Ovary (tissue), 9 donors: ENCODE results near the gene GAS1. TPM values are rescaled to one million over a fixed set of nuclear protein-coding genes. Genes with fewer than 3 reads are reported as not detected.
A peak's percentile ranks its signal among the peaks of the same experiment; 100 is the strongest.

Source experiments
- DNase-seq, 5 donors: peaks; one replicate each; pipeline ENCODE4 v3.0.0-alpha.2; 2019 to 2020
- H3K27ac ChIP-seq, 2 donors: fragments of 200-600 bp; one replicate each; pipeline versions ENCODE4 v1.5.1 to v1.8.0; 2019 to 2022
- H3K27me3 ChIP-seq: fragments of 200-600 bp; one replicate; pipeline ENCODE4 v1.8.0; 2022
- H3K36me3 ChIP-seq: fragments of 200-600 bp; sonication (generic); one replicate; pipeline ENCODE4 v1.5.1; 2019
- H3K4me1 ChIP-seq: one replicate; pipeline ENCODE4 v1.8.1; 2013; ENCODE audit warnings: mild to moderate bottlenecking, moderate library complexity; ENCODE audit not compliant: insufficient read depth
- H3K4me3 ChIP-seq: fragments of 200-600 bp; sonication (generic); one replicate; pipeline ENCODE4 v1.5.1; 2017
- H3K9me3 ChIP-seq, 2 donors: fragments of 200-600 bp in 1 of 2; sonication (generic) in 1 of 2; one replicate each; pipeline versions ENCODE4 v1.5.1 to v1.8.1; 2013 to 2019; ENCODE audit warnings: mild to moderate bottlenecking in 1 of 2, moderate library complexity in 1 of 2
- EP300 ChIP-seq: sonication (generic); formaldehyde crosslinking; IDR thresholded peaks from one replicate; pipeline ENCODE4 v1.6.1; 2017; ENCODE audit warnings: antibody characterized with exemption
- POLR2A ChIP-seq: fragments of 450-650 bp; IDR thresholded peaks from one replicate; pipeline ENCODE4 v1.6.1; 2017; ENCODE audit warnings: antibody characterized with exemption, mild to moderate bottlenecking, moderate library complexity
- WGBS, 3 donors: extraction: QIAGEN DNeasy Blood & Tissue Kit in 1 of 3; methylation state at CpG; one replicate each; pipeline versions ENCODE4 v1.1.5 to v1.1.7; 2013 to 2017; 5-methylcytosine and 5-hydroxymethylcytosine counted together
- intact Hi-C, 4 donors: fragments of 100-400 bp; cut with DNase I; formaldehyde crosslinking; loops; one replicate each; pipeline versions ENCODE4 v1.11.0 to v1.15.1; 2022 to 2023
- polyA plus RNA-seq, 2 donors: library from polyadenylated mRNA; stranded (reverse); fragments of 200-250 nt in 1 of 2; fragments of 350-450 nt in 1 of 2; fragmentation: Illumina TruSeq in 1 of 2; extraction: RNeasy Lipid Tissue Mini Kit (QIAGEN cat#74804) in 1 of 2; gene quantifications; one replicate each; pipeline ENCODE4 v1.2.3, GENCODE V29; 2013 to 2014
- total RNA-seq, 7 donors: library from RNA; depleted of rRNA in 2 of 7; stranded (reverse); fragments of >200 nt in 2 of 7; fragmentation: NEBNext Ultra II Directional in 3 of 7; extraction: Animal tissue kit (Norgen Biotek cat#: 25700) in 3 of 7; gene quantifications; one replicate each; pipeline versions ENCODE4 v1.1.0 to v1.2.4, GENCODE V29; 2016 to 2023
- TF ChIP-seq, protein P1 (sequence below), 3 donors: fragments of 450-650 bp in 2 of 3; fragments of 200-600 bp in 1 of 3; IDR thresholded peaks; one replicate each; pipeline versions ENCODE4 v1.5.1 to v1.8.0; 2016 to 2022; ENCODE audit warnings: antibody characterized with exemption in 3 of 3, mild to moderate bottlenecking in 1 of 3
- donor health status: DM: no; HTN: no; CAD: no; lungs with moderate emphysema.
- donor health status: DM: no; HTN: no; CAD: no.
- donor health status: Bipolar disorder and iron deficiency.
- donor health status: DM: yes; HTN: yes; CAD: no.
- donor health status: DM: no; HTN: no; CAD: no.
- donor health status: DM: yes; HTN: yes; CAD: no.

Gene GAS1
- total and polyA plus RNA-seq, 9 donors, result 30.9 to 251 (median 79.6) TPM

DNA sequence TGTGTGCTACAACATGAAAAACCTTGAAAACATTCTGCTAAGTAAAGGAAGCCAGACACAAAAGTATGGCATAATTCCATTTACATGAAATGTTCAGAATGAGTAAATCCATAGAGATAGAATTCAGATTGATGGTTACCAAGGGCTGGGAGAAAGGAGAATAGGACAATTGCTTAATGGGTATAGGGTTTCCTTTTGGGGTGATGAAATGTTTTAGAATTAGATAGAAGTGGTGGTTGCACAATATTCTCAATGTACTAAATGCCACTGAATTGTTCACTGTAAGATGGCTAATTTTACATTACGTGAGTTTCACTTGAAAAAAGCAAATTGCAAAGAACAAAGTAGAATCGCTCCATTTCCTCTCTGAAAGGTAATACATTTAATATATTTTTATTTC is 43.0 kb upstream of the GAS1 start:
- Histone ChIP-seq H3K9me3 (no peaks in the 10 kb centered on the region), H3K36me3 (no peaks in the 10 kb centered on the region), H3K4me1 (no peaks in the 10 kb centered on the region), H3K4me3 (no peak overlapping the region), H3K27me3 (no peaks in the 10 kb centered on the region), H3K27ac (no peak overlapping the region)
- TF ChIP-seq EP300 (no peak), POLR2A (no peak)
- TF ChIP-seq, protein P1, sequence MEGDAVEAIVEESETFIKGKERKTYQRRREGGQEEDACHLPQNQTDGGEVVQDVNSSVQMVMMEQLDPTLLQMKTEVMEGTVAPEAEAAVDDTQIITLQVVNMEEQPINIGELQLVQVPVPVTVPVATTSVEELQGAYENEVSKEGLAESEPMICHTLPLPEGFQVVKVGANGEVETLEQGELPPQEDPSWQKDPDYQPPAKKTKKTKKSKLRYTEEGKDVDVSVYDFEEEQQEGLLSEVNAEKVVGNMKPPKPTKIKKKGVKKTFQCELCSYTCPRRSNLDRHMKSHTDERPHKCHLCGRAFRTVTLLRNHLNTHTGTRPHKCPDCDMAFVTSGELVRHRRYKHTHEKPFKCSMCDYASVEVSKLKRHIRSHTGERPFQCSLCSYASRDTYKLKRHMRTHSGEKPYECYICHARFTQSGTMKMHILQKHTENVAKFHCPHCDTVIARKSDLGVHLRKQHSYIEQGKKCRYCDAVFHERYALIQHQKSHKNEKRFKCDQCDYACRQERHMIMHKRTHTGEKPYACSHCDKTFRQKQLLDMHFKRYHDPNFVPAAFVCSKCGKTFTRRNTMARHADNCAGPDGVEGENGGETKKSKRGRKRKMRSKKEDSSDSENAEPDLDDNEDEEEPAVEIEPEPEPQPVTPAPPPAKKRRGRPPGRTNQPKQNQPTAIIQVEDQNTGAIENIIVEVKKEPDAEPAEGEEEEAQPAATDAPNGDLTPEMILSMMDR (IDR thresholded peaks at IDR 0.05), result no peak
- intact Hi-C loops, result no loop called here
- DNase-seq, result no peak
- 97 to 100% (median 97%) methylated on average over 2 of the region's 2 CpGs for WGBS, 3 donors

DNA sequence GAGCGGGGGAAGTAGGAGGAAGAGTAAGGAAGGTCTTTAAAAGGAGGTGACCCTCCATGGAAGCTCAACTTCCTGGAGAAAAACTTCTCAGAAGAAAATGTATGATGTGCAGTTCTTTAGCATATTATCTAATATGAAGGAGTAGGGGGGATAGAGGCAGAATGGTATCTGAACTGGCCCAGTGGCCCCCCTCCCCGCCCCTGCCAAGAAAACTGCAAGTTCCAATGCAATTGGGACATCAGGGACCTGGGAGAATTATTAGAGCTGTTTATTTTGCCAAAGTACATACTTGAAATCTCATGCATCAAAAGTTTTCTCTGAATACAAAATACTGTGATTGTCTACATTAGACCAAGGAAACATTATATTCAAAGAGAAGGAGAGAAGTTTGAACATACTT is 40.6 kb upstream of the GAS1 start:
- DNase-seq, result no peak
- H3K27ac ChIP-seq, result no peak overlapping the region
- peaks cover 5% of the 10 kb centered on the region for H3K4me1 ChIP-seq
- H3K36me3 ChIP-seq, result no peaks in the 10 kb centered on the region
- no peaks in the 10 kb centered on the region for H3K27me3 ChIP-seq
- no peaks in the 10 kb centered on the region for H3K9me3 ChIP-seq
- H3K4me3 ChIP-seq, result no peak overlapping the region
- intact Hi-C loops, result no loop called here
- TF ChIP-seq EP300 (no peak), POLR2A (no peak)
- 96 to 97% (median 97%) methylated on average over 2 of the region's 2 CpGs for WGBS, 3 donors

DNA sequence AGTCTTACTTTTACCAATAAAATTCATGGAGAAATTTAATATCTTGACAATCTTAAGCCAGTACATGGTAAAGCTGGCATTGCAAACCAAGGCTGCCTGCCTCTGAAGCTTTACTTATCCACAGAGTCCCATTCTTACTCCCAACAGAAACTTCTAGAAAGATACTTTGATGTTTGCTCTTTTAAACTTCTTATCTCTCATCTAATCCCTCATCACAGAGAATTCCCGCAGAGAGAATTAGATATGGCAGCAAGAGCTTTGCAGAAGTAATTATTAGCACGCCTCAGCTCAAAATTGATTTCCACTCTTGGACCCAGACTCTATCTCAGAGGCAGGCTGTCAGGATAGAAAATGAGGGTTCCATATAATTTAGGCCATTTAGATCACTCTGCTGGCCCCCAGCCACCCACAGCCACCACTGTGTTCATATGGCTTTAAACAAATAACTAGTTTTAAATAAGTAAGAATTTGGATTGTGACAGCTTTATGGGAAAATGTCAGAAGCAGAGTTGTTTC is 37.9 kb upstream of the GAS1 start:
- H3K36me3 ChIP-seq, result no peaks in the 10 kb centered on the region
- intact Hi-C loops, result no loop called here
- no peak overlapping the region for H3K4me3 ChIP-seq
- H3K27ac ChIP-seq, result no peak overlapping the region
- H3K4me1 ChIP-seq, result peaks cover 9% of the 10 kb centered on the region
- TF ChIP-seq, protein P1 (IDR thresholded peaks at IDR 0.05), result no peak
- TF ChIP-seq POLR2A, result no peak
- no peak for TF ChIP-seq EP300
- no peak for DNase-seq
- H3K27me3 ChIP-seq, result no peaks in the 10 kb centered on the region
- H3K9me3 ChIP-seq, result no peaks in the 10 kb centered on the region
- 87 to 99% (median 94%) methylated on average over 2 of the region's 2 CpGs for WGBS, 3 donors

DNA sequence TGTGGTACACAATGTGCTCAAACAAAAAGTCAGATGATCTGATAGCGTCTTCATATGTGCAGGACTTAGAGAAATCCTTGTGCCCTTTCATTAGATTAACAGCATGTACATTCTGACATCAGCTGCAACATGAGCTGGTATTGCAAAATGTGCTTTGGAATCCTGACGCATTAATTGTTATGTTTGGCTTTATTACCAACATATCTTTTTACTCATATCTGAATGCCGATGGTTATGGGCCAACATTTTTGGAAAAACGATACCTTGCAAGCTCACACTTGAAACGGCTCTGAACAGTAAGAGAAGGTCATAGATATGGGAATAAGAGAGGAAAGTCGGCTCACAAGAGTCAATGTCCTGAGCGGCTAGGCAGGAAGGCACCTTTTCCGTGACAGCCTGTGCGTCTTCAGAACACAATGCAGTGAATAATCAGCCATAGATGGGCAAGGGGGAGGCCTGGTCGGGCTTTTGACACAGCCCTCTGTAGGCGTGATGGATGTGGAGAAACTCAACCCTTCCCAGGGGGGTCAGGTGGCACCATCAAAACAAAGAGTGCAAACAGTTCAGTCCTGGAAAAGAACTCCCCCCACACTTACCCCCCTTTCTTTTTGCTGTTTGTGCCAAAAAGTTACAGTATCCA is 36.4 kb upstream of the GAS1 start:
- intact Hi-C loops, result no loop called here
- no peaks in the 10 kb centered on the region for H3K36me3 ChIP-seq
- WGBS, 3 donors, result 13 to 14% (median 14%) methylated on average over 11 of the region's 11 CpGs
- no peaks in the 10 kb centered on the region for H3K27me3 ChIP-seq
- peak; percentile 33 to 50 (median 46) for DNase-seq
- H3K4me1 ChIP-seq, result peaks cover 16% of the 10 kb centered on the region
- H3K9me3 ChIP-seq, result no peaks in the 10 kb centered on the region
- H3K4me3 ChIP-seq, result no peak overlapping the region
- peak overlapping the region in 1 of 2 donors; percentile 48 for H3K27ac ChIP-seq
- peak; percentile 37 for TF ChIP-seq EP300
- TF ChIP-seq, protein P1 (IDR thresholded peaks at IDR 0.05), result no peak
- TF ChIP-seq POLR2A, result no peak

DNA sequence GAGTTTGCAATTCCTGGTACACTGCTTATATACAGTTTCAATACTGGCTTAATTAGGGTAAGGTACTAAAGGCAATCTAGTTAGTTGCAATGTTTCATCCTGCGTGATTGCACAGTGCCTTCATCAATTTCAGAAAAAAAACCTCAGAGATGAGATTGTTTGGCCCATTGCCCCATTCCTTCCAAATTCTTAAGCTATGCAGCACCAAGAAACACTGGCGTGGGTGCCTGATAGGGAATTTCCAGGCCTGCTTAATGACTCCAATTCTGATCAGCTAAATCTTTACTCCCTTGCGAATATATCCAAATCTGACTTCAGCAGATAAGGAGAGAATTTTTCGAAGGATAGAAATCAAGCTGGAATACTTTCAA is 35.9 kb upstream of the GAS1 start:
- Histone ChIP-seq H3K4me1 (peaks cover 16% of the 10 kb centered on the region), H3K27ac (peak overlapping the region in 1 of 2 donors; percentile 48), H3K36me3 (no peaks in the 10 kb centered on the region), H3K4me3 (no peak overlapping the region), H3K27me3 (no peaks in the 10 kb centered on the region), H3K9me3 (no peaks in the 10 kb centered on the region)
- no peak for DNase-seq
- 19 to 30% (median 28%) methylated on average over 4 of the region's 4 CpGs for WGBS, 3 donors
- intact Hi-C loops, result no loop called here
- no peak for TF ChIP-seq EP300
- TF ChIP-seq, protein P1 (IDR thresholded peaks at IDR 0.05), result no peak
- no peak for TF ChIP-seq POLR2A
